Stromal cell of bone marrow (primary cell): Measurements from ENCODE around the gene STK24.

Experiments
- DNase-seq: peaks from one replicate; pipeline ENCODE4 v3.0.0-alpha.2; 2012; ENCODE audit warnings: low read depth

The STK24 gene

DNA sequence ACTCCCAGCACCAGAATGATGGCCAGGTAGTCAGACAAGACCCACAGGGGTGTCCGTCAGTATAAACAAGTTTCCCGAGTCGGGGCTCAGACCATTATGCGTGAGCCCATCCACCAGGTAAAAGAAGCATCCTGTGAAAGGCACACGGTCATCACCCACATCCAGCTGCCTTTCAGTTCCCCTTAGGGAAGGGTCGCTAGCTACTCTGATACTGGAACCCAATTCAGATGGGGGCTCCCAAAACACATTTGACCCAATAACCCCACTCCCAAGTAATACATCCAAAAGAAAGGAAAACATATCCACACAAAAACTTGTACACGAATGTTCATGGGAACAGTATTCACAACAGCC, 66.8 kb downstream of the STK24 start:
- no peak for DNase-seq

DNA sequence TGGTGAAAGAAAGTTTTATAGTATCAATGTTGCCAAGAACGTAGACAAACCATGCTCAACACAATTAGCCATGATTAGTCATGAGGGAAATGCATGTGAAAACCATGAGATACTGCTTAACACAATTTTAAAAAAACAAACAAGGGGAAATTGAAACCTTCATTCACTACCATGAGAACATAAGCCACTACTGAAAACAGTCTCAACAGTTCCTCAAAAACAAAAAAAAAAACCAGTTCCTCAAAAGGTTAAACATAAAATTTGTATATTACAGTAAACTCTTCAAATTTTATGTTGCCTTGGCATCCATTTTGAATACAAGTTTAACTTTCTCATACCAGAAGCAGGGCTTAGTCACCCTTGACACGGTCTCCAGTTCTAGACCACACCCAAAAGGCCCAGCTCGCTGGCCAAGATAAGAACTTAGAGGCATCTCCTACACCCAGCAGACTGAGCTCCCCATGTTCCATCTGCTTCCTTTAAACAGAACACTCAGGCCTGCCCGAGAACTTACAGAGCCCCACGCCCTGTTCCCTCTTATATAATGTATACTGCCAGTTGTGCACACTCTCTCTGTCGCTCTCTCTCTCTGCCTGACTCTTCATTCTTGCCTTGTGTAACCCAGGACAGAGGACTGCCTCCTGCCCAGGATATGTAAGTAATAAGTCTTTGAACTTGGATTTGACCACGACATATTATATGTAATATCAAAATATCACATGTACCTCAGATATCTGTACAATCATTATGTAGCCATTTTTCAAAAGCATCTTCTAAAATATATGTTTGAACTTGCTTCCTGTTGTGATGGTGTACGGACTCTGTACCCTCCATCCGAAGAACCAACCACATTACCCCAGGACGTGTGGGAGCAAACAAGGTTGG, 67.4 kb downstream of the STK24 start:
- DNase-seq, result peak; percentile 90

DNA sequence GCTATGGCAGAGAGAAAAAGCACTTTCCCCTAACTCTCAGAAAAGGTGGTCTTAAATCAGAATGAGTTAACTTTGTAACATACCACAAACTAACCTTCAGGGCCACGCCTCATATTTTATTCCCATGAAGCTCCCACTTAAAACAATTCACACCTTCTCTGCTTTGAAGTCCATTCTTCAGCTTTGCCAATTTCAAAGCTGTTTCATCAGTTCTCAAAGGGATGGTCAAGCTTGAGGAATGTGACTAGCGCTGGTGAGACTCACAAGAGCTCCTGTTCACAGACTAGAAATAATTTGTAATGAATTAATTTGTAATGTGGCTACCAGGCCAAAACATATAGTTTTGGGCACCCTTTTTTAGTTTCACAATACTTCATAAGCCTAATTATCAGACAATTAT, 68.2 kb downstream of the STK24 start:
- no peak for DNase-seq

DNA sequence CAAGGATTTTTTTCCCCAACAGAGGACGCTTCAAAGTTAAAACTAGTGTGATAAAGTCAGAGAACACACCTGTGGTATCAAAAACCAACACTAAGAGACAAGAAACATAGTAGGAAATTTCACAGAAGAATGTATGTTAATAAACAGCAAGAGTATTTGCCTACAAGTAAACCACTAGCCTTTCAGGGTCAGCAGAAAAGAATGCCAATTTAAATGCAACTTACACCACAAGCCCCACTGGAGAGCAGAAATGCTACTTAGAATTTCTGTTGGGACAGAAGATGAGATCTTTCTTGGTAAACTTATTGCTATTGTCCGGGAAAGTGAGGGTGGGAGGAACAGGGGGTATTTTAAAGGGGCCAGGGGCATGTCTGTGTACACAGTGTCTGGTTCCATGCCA, 68.6 kb downstream of the STK24 start:
- no peak for DNase-seq

DNA sequence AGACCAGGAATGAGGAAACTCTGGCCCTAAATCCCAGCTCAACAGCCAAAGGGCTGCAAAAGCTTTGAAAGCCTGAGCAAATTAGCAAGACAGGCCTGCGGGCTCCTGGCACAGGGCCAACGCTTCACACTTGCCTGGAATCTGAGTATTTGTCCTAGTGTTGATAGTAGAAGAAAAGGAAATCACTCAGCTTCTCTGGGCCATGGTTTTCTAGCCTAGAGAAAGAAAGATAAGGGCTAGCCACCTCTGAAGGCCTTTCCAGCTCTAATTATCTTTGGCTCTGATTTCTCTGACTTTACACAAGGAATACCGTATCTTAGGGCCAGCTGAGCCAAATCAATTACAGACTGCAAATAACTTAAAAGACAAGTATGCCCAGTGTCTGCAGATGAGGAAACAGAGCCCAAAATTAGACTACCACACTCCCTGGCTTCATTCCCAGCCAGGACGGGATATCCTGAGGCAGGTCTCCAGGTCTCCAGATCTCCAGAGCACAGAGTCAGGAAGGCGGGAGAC, 69.6 kb downstream of the STK24 start:
- no peak for DNase-seq

DNA sequence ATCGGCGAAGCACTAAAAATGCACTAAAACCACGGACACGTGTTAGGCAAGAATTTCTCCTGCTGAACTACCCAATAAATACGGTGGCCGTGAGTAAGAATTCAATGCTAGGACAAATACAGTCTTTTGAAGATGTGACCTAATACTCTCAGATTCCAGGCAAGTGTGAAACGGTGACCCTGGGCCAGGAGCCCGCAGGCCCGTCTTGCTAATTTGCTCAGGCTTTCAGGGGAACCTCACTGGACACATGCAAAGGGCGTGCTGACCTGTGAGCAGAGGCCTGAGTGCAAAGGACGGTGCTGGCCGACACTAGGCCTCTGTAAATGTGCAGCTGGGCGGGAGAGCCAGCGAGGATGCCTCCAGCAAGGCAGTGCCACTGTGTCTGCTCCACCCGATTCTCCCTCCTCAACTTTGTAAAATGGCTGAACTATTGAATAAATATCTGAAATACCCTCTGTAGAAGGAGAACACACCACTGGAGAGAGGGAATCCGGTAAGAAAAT, 70.1 kb downstream of the STK24 start:
- DNase-seq, result no peak

DNA sequence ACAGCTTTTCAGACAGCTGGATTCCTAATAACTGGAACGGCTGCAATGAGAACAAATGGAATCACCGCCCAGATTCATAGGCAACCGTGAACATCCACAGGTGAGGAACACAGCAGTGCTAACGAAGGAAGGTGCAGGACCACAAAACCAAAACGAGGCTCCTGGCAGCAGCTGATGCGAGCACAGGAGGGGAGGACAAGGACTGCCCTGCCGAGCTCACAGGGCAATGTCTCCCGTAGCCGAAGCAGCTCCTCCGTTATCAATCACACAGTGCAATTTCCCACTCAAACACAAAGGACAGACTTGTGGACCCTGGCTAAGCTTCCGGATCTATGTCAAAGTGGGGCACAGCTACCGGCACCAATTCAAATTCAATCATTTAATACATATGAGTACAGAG, 70.6 kb downstream of the STK24 start:
- DNase-seq, result no peak

DNA sequence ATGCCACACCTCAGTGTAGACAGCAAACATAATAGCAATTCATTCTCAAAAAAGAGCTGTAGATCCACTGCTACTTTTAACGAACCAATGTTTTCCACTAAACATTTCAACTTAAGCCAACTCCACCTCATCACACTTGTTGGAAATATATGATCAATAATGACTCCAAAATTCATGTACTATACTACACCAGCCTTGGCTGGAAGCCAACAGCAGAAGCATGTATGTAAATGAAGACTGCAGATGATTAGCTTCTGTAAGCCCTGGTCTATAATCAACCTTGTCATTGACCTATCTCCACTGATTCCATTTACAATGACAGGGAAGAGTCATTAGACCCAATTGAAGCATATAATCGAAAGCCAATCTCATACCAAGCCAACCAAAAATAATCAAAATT, 71.7 kb downstream of the STK24 start:
- no peak for DNase-seq

DNA sequence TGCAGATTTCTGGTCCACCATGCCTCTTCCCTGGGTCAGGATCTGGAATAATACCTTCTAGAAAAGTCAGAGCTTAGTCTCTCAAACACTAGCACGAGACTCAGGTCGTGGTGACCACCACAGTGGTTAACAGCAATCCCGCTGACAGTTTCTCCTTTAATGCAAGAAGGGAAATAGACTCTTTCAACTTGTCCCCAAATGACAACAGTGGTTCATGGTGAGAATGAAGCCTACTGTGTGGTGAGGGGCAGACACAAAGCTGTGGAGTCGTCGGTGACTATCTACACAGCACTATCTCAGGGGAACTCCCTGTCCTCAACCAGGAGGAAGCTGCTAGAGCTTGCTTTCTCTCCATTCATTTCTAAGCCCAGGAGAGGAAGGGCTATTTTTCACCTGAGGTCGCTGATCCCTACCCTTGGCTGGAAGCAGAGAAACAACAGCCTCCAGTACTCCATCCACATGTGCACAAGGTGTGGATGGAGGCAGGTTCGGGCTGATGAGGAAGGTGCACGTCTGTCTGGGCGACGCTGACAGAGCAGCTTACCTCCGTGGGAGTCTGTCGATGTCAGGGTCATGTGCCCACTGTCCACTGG, 72.4 kb downstream of the STK24 start:
- DNase-seq, result no peak

DNA sequence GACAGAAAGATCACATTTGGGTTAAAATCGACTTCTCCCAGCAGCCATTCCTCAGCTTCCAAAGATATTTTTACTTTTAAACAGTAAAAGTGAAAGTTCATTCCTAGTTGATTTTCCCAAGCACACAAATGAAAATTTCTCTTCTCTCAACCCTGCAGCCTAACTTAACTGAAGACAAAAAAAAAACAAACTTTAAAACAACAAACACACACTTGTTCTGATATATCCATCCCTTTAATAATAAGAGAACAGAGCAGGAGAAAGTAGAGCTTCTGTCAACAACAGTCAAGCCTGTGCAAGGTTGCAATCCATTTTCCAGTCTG, 72.9 kb downstream of the STK24 start:
- DNase-seq, result no peak

DNA sequence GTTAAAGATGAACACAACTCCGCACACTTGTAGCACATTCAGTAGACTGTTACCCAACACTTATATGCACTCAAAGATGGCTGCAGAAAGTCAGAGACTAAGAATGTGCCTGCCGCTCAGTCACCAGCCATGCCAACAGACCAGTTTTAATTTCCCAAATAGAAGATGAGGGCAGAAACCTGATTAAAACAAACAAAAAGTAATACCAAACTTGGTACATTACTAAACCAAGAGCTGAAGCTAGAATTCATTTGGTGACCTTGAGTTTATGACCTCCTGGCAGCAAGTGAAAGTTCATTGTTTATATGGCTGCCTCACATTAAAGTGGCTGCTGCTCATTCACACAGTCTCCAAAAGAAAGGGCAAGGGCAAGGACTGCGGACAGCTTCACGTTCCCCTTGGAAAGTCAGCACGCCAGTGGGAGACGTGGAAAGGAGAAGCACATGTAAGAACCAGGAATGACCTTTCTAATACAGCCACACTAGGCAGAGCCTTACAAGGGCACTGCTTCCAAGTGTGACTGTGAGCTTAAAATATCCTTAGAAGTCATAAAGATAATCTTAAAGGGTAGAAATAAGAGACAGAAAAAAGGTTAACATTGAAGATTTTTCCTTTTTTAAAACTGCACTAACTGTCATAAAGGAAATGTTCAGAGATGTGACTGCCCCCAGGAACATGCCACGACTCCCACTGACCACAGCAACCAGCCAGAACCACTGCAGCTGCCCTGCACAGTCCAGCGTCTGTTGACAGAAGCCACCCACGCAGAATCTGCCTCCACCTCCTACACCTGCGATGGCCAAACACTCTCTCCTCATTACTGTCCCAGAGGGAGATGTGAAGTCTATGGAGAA, 73.5 kb downstream of the STK24 start:
- no peak for DNase-seq

DNA sequence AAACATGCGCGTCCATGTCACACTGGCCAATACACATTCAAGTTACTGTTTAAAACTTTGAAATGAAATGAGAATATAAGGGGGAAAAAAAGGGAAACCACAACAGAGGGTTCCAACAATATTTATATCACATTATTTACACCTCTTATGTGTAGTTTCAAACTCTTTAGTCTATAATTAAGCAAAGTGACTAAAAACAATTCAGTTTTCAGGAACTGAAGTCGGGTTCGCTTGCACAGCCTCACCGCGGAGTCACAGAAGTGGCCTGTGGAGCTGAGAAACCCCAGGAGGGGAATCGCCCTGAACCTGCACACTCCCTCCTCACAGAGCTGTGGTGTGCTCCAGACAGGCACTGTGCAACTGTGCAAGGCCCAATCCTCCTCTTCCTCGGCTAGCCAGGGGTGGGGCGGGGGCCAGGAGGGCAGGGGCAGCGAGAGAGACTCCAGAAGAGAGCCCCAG, 75.9 kb downstream of the STK24 start:
- no peak for DNase-seq

DNA sequence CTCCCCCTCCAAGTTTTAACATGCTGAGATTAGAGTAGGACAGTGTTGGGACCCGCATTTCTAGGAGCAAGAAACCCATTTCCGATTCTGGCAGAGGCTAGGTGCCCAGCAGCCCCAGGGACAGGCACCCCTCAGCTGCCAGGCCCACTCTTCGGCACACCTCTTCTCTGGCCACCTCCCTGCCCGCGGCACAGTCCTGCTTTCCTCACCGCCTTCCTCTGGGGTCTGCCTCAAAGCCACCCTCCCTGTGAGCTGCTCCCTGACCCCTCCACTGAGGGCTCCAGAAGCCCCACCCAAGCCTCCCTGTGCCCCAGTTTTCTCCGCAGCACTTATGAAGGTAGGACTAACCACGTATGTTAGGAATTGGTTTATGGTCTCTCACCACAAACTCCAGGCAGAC, 79.9 kb downstream of the STK24 start:
- no peak for DNase-seq

DNA sequence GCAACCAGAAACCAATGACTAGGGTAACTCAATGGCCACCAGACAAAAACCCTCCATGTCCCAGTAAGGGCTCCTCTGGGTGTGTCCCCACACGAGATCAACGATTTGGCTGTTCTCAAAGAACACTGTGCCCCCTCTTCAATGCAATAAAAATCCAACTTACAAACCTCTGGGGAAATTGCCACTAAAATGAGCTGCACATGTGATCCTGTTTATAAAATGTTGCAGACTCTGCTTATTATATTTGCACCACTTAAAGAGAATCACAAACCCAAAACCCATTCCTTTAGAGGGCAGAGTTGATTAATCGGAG, 80.5 kb downstream of the STK24 start:
- DNase-seq, result no peak

DNA sequence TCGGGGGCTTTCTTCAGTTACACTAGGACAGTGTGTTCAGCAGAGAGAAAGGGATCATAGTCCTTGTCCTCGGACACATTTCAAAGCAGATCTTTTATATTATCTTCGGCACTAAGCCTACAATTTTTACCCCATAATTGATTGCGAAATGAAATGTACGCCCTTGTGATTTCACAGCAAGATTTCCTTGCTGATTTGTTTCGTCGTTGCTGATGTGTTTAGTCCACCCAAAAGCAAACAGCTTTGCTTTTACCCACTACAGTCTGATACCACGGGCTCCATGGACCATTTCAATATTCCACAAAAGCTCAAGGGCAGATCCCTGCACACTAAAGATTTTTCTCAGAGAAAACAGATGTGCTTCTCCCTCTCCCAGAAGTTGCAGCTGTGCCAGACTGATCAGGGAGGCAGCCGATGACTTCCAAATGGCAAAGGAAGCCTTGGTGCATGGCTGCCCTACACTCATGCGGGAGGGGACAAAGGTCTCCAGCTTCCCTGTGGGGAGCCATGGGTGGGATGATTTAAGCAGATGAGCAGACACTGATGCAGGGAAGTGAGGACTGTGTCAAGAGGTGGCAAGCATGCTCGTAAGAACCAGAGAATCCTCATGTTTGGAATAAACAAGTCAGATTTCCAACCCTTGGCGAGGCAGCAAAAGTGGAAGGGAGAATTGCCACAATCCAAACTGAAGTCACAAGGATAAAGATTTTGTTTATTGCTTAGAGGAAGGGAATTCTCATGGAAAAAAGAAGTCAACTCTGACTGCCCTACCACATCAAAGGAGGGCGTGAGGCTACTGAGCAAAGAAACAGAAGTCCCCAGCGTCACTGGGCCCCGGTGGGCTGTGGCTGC, 81.1 kb downstream of the STK24 start:
- no peak for DNase-seq

DNA sequence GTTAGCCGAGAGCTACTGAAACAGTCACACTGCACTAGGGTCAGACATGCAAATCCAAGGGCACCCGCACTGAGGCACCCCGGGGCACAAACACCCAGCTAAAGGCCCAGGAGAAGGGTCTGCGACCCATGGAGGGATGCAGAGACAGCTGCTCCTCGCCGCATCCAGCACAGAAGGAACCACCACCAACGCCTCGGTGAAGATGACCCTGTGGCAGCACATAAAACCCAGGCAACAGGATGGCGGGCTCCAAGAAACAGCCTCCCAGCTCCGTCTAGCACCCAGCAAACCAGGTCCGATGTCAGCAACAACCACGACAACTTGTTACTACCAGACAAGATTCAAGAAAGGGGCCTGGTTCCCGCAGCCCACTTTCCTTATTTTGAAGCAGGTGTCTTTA, 82.1 kb downstream of the STK24 start:
- DNase-seq, result no peak

DNA sequence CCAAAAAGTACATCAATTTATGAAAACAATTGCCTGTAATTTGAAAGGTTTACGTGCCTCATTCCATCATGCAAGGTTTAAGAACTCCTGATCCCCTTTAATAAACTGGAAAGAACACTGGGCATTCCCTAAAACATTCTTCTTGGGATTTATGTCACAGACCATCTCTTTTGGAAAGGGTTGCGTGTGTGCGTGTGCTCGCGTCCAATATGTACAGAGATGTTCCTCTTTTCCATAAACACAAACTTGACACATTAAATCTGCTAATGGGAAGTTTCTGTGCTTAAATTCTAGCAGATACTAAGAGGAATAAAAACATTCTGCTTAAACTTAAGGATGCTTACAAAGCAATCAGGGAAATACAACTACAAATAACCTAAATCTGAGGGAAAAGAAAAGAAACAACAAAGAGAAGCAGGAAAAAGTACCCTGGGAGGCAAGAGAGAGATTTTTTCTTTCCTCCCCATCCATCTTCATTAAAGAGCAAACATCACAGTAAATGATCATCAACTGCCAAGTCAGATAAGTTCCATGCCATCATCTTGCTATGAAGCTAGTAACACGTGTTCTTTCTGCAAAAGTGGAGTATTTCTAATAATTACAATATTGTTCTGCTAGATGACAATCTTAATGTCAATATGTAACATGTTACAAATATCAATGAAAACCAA, 83.7 kb downstream of the STK24 start:
- DNase-seq, result no peak

DNA sequence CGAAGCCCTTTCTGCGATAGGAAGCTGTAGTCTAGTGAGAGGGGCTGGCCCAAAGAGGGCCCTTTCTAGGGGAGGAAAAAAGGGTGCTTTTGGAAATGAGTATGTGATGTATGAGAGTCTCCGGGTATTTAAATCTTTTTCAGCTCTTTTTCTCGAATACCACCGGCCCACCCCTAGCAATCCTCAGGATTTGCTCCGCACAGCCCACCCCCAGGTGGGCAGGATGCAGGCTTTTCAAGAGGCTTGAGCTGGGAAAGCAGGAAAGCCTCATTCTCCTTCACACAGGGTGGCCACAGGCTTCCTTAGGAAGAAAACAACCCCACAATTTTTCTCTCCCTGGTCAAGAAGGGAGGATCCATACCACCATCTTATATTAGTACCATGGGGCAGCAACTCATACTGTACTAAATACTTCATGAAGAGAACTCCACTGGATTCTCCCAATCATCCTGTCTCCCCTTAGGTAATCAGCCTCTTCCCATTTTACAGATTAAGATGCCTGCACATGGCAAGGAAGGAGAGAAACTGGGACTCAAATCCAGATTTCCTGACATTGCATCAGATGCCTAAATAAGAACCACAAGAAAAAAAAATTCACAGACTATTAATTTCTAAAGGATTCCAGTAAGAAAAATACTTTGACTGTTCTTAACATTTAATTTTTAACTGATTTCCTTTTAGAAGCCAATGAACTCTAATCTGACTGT, 84.4 kb downstream of the STK24 start:
- DNase-seq, result no peak

DNA sequence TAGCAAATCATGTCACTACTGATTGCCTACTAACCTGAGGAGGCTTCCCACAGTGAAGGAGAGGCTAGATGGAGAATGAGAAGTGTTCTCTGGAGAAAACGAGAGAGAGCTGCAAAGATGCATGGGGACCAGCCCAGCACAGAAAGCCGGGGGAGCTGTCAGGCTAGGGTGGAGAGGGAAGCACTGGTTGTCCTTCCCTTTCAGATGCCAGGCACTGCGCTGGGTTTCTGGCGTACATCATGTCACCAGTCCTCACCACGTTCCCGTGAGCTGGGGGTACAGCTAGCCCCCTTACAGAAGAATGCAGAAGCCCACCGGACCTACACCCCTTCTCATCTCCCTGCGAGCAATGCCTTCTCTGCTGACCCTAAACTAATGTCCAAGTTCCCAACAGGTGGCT, 86.0 kb downstream of the STK24 start:
- no peak for DNase-seq

DNA sequence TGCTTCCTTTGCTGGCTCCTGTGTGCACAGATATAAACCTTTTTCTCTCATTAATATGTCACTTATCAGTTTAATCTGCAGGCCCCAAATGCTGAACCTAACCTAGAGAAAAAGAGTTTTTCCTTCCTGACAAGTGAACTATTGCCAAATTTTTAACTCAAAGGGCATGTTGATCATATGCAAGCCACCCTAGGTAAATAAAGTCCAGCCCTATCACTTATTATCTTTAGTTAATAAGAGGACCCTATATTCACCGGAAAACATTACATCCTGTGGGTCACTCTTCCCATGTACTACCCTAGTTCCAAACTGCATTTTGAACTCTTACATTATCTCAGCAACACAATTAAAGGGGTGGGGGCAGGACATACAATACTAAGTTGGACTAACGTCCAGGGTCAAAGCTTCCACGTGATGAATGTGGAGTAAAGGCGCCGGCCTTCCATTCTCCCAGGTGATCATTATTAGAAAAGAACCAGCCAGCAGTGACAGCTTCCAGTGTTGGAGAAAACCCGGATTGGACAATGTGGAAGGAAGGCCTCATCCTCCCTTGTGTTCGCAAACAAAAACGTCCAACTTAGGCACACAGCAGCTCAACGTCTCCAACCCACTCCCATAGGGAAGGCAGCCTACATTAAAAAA, 86.6 kb downstream of the STK24 start:
- DNase-seq, result no peak
